GM12891 (cell line): ENCODE measurements around the gene VAMP8.

Source experiments
- PAX5 ChIP-seq: IDR thresholded peaks from 2 replicates; pipeline ENCODE4 v1.6.1; 2011; ENCODE audit warnings: low read length, moderate library complexity, mild to moderate bottlenecking; ENCODE audit not compliant: insufficient read depth, severe bottlenecking
- POLR2A ChIP-seq: IDR thresholded peaks from 2 replicates; pipeline ENCODE4 v1.6.1; 2011; ENCODE audit warnings: low read depth, low read length, control low read depth
- POLR2AphosphoS5 ChIP-seq: IDR thresholded peaks from 2 replicates; pipeline ENCODE4 v1.6.1; 2011; ENCODE audit warnings: low read depth, low read length, control low read depth
- SPI1 ChIP-seq: IDR thresholded peaks from 2 replicates; pipeline ENCODE4 v1.6.1; 2011; ENCODE audit warnings: low read depth, low read length, control low read depth
- TAF1 ChIP-seq: IDR thresholded peaks from 2 replicates; pipeline ENCODE4 v1.6.1; 2011; ENCODE audit warnings: low read depth, low read length, control low read depth

- no peak for TF ChIP-seq POLR2AphosphoS5
- TF ChIP-seq POLR2A = no peak
- TF ChIP-seq PAX5 = no peak
- no peak for TF ChIP-seq TAF1
- TF ChIP-seq SPI1 = no peak
Observed at GRCh38 chr2:85589181-85589580, 11.8 kb downstream of the VAMP8 start.
